Measurements from ENCODE around the gene OR2AG2. TPM values are rescaled to one million over a fixed set of nuclear protein-coding genes. Genes with fewer than 3 reads are reported as not detected.

The OR2AG2 gene
- total RNA-seq, 2 experiments from 2014 or later: 0.14 to 0.26 TPM

GRCh38 chr11:6721343-6721742, 50.4 kb downstream of the OR2AG2 start:
- H3K27ac Mint-ChIP-seq: peak overlapping the region; percentile 63
- ATAC-seq: no peak
- CTCF ChIA-PET: interaction anchor here (0.8 to 9.2 kb wide), 4 partner anchors 15 to 960 kb away, joined by 4 to 57 read pairs (median 14); no protein-coding TSS in a partner anchor
- no peaks in the 10 kb centered on the region for H3K27me3 Mint-ChIP-seq
- DNase-seq: no peak
- POLR2A ChIA-PET: interaction anchor here (0.6 kb wide), 2 partner anchors 21 to 37 kb away, joined by 3 to 4 read pairs; no protein-coding TSS in a partner anchor
- H3K4me1 Mint-ChIP-seq: peaks cover 60% of the 10 kb centered on the region
- peaks cover 40% of the 10 kb centered on the region for H3K9me3 Mint-ChIP-seq (ENCODE audit: low read depth)
- intact Hi-C loops (cut with DNase I, micrococcal nuclease): no loop called here
- H3K36me3 Mint-ChIP-seq (ENCODE audit: low read depth): peaks cover 70% of the 10 kb centered on the region
- H3K4me3 Mint-ChIP-seq: no peak overlapping the region

GRCh38 chr11:6719576-6719975, 52.2 kb downstream of the OR2AG2 start:
- peaks cover 46% of the 10 kb centered on the region for H3K4me1 Mint-ChIP-seq
- ChIA-PET CTCF (interaction anchor here (1.3 to 9.2 kb wide), 5 partner anchors 9 to 36 kb away, joined by 3 to 57 read pairs (median 16); no protein-coding TSS in a partner anchor), POLR2A (interaction anchor here (0.5 kb wide), 1 partner anchor 35 kb away, joined by 3 read pairs; no protein-coding TSS in a partner anchor)
- H3K9me3 Mint-ChIP-seq (ENCODE audit: low read depth): peaks cover 34% of the 10 kb centered on the region
- no peak overlapping the region for H3K27ac Mint-ChIP-seq
- H3K27me3 Mint-ChIP-seq: no peaks in the 10 kb centered on the region
- intact Hi-C loops (cut with DNase I, micrococcal nuclease): no loop called here
- H3K36me3 Mint-ChIP-seq (ENCODE audit: low read depth): peaks cover 59% of the 10 kb centered on the region
- DNase-seq (no peak), ATAC-seq (no peak)
- H3K4me3 Mint-ChIP-seq: no peak overlapping the region

GRCh38 chr11:6717426-6717825, 54.4 kb downstream of the OR2AG2 start:
- Mint-ChIP-seq H3K36me3 (ENCODE audit: low read depth) (peaks cover 41% of the 10 kb centered on the region), H3K4me1 (peaks cover 31% of the 10 kb centered on the region), H3K27ac (no peak overlapping the region), H3K4me3 (no peak overlapping the region), H3K9me3 (ENCODE audit: low read depth) (peaks cover 22% of the 10 kb centered on the region), H3K27me3 (no peaks in the 10 kb centered on the region)
- POLR2A ChIA-PET: no interaction called here
- intact Hi-C loops (cut with DNase I, micrococcal nuclease): no loop called here
- ATAC-seq: no peak
- DNase-seq: no peak
- CTCF ChIA-PET: interaction anchor here (0.8 to 9.2 kb wide), 4 partner anchors 12 to 38 kb away, joined by 3 to 57 read pairs (median 6); no protein-coding TSS in a partner anchor

Other genes with a start within 250 kb of the OR2AG2 start
- 10 to 100 TPM; 34.4 to 35.0 TPM for gene RRP8, start 168.4 kb downstream of the OR2AG2 start, total RNA-seq
- gene ILK, start 168.2 kb downstream of the OR2AG2 start, total RNA-seq: 10 to 100 TPM; 85.6 to 89.0 TPM
- 100 to 1,000 TPM; 133 to 152 TPM for gene TAF10, start 159.8 kb downstream of the OR2AG2 start, total RNA-seq
- 10 to 100 TPM; 38.1 to 47.9 TPM for gene TPP1, start 152.6 kb downstream of the OR2AG2 start, total RNA-seq
- gene DCHS1, start 116.2 kb downstream of the OR2AG2 start, total RNA-seq: under 1 TPM; 0.78 to 0.91 TPM
- gene MRPL17, start 88.6 kb downstream of the OR2AG2 start, total RNA-seq: 100 to 1,000 TPM; 118 to 156 TPM
- not detected for gene OR2AG1, start 11.0 kb upstream of the OR2AG2 start, total RNA-seq
- gene OR6A2, start 27.7 kb upstream of the OR2AG2 start, total RNA-seq: under 1 TPM; 0.14 to 0.25 TPM
- not detected for gene OR10A5, start 73.7 kb upstream of the OR2AG2 start, total RNA-seq
- not detected for gene OR10A2, start 91.1 kb upstream of the OR2AG2 start, total RNA-seq
- gene OR10A4, start 104.6 kb upstream of the OR2AG2 start, total RNA-seq: not detected
- gene OR2D2, start 120.5 kb upstream of the OR2AG2 start, total RNA-seq: under 1 TPM; 0.32 to 0.44 TPM
- gene OR2D3, start 149.0 kb upstream of the OR2AG2 start, total RNA-seq: not detected
- 1 to 10 TPM; 3.6 TPM for gene ZNF215, start 154.4 kb upstream of the OR2AG2 start, total RNA-seq
- not detected for gene ZNF214, start 248.4 kb upstream of the OR2AG2 start, total RNA-seq
- gene NLRP14, start 248.5 kb upstream of the OR2AG2 start, total RNA-seq: under 1 TPM; 0.11 to 0.21 TPM

All from activated CD4-positive, alpha-beta T cell treated with anti-CD3 and anti-CD28 coated beads for 36 hours (primary cell).